Duodenal mucosa (tissue), 2 donors: ENCODE data around the gene EXOC3L4.

Experiments used
- H3K27ac ChIP-seq: one replicate; pipeline ENCODE4 v1.7.0; 2013; ENCODE audit warnings: low read depth, low read length
- H3K27me3 ChIP-seq, 2 donors: one replicate each; pipeline ENCODE4 v1.7.0; 2013; ENCODE audit warnings: low read length in 2 of 2, control low read depth in 1 of 2; ENCODE audit not compliant: insufficient read depth in 2 of 2, control insufficient read depth in 1 of 2
- H3K36me3 ChIP-seq, 2 donors: one replicate each; pipeline ENCODE4 v1.7.0; 2013; ENCODE audit warnings: low read length in 2 of 2, control low read depth in 1 of 2; ENCODE audit not compliant: insufficient read depth in 2 of 2, control insufficient read depth in 1 of 2
- H3K4me1 ChIP-seq, 2 donors: one replicate each; pipeline ENCODE4 v1.7.0; 2013; ENCODE audit warnings: low read length in 2 of 2, control low read depth in 1 of 2; ENCODE audit not compliant: insufficient read depth in 2 of 2, control insufficient read depth in 1 of 2
- H3K4me3 ChIP-seq, 2 donors: one replicate each; pipeline ENCODE4 v1.7.0; 2013; ENCODE audit warnings: low read length in 2 of 2, low read depth in 1 of 2
- H3K9ac ChIP-seq, 2 donors: one replicate each; pipeline ENCODE4 v1.7.0; 2013; ENCODE audit warnings: low read length in 2 of 2, low read depth in 1 of 2
- H3K9me3 ChIP-seq, 2 donors: one replicate each; pipeline ENCODE4 v1.7.0; 2013; ENCODE audit warnings: low read length in 2 of 2, control low read depth in 1 of 2; ENCODE audit not compliant: control insufficient read depth in 1 of 2

Gene EXOC3L4

GRCh38 chr14:103099733-103100280, 5.3 kb downstream of the EXOC3L4 start:
- H3K27ac ChIP-seq: no peak overlapping the region
- peaks cover 0 to 6% of the 10 kb centered on the region in 2 donors for H3K36me3 ChIP-seq
- H3K4me3 ChIP-seq: no peak overlapping the region
- H3K27me3 ChIP-seq: peaks cover 0 to 5% of the 10 kb centered on the region in 2 donors
- no peak overlapping the region for H3K9ac ChIP-seq
- H3K9me3 ChIP-seq: no peaks in the 10 kb centered on the region
- H3K4me1 ChIP-seq: peaks cover 50 to 62% of the 10 kb centered on the region in 2 donors

DNA sequence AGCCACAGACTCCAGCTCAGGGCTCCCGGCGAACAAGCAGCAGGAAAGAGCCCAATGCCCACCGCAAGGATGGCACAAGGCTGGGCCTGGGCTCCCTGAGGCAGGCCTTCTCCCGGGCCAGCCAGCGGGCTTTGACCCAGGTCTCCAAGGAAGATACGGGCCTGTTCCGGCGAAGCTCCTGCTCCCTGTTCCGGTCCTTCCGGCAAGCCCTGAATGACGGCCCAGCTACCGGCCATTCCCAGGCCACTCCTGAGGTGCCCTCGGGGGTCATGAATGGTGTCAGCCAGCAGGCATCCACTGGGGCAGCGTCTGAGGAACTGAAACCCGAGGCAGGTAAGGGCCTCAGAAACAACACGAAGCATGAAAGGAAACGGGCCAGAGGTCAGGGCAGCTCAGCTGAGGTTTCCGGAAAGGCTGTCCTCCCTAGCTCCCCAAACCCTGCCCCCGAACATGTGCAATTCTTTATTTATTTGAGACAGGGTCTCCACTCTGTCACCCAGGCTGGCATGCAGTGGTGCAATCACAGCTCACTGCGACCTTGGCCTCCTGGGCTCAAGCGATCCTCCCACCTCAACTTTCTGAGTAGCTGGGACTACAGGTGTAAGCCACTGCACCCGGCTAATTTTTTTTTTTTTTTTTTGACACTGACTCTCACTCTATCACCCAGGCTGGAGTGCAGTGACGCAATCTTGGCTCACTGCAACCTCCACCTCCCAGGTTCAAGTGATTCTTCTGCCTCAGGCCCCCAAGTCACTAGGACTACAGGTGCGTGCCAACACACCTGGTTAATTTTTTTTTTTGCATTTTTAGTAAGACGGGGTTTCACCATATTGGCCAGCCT, 6.0 kb downstream of the EXOC3L4 start:
- Histone ChIP-seq H3K36me3 (peaks cover 0 to 6% of the 10 kb centered on the region in 2 donors), H3K27me3 (peaks cover 0 to 5% of the 10 kb centered on the region in 2 donors), H3K4me1 (peaks cover 53 to 62% of the 10 kb centered on the region in 2 donors), H3K4me3 (no peak overlapping the region), H3K9ac (no peak overlapping the region), H3K9me3 (no peaks in the 10 kb centered on the region), H3K27ac (no peak overlapping the region)

DNA sequence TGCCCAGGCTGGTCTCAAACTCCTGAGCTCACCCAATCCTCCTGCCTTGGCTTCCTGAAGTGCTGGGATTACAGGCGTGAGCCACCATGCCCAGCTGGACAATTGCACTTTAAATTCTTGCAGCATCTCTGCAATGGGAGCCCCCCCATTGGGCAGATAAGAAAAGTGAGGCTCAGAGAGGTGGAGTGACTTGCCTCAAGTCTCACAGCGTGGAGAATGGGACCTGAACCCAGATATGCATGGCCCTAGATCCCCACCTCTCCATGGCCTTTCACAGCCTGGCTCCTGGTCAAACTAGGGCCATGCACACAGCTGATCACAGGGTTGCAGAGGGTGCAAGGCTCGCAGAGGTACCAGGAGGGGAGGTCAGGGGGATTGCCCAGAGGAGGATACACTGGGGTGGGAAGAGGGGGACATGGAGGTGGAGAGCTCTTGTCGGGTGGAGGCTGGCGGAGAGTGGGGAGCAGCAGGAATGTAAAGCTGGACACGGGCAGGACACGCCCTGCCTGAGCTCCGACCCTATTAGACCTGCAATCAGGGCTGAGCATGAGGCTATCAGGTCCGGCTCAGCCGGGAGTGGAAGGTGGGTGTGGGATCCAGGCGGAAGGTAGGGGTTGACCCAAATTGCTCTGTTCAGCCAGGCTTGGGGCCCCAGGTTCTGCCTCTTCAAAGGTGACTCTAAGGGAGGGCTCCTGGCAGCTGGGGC, 6.9 kb downstream of the EXOC3L4 start:
- Histone ChIP-seq H3K27ac (no peak overlapping the region), H3K27me3 (peaks cover 0 to 5% of the 10 kb centered on the region in 2 donors), H3K9ac (no peak overlapping the region), H3K36me3 (peaks cover 0 to 6% of the 10 kb centered on the region in 2 donors), H3K4me3 (no peak overlapping the region), H3K4me1 (peaks cover 50 to 62% of the 10 kb centered on the region in 2 donors), H3K9me3 (no peaks in the 10 kb centered on the region)

DNA sequence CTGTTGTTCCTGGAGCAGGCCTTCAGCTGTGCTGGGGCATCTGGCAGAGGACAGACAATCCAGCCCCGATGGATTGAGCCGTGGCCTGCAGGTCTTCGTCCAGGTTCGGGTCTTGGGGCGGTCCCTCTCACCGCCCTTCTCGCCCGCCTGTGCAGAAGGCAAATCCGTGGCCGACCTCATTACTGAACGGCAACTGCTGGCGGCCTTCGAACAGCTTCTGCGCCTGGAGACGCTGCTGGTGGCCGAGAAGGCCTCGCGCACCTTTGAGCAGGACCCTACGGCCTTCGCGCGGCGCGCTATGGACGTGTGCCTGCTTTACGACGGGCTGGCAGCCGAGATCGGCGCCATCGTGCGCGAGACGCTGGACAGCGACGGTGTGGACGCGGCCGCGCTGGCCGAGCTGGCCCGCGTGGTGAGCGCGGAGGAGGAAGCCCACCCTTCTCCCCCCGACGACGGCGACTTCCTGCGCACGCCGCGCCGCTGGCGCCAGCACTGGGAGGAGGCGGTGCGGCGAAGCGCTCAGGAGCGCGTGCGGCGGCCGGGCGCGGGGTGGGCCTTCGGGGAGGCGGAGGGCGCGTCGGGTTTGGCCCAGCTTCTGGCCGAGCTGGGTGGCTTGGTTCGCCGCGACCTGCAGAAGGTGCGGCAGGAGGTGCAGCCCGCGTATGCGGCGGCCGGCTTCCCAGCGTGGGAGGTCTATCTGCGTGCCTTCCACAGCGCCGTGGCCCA, 7.6 kb downstream of the EXOC3L4 start:
- Histone ChIP-seq H3K4me3 (no peak overlapping the region), H3K9me3 (no peaks in the 10 kb centered on the region), H3K9ac (no peak overlapping the region), H3K36me3 (peaks cover 0 to 6% of the 10 kb centered on the region in 2 donors), H3K4me1 (peaks cover 50 to 62% of the 10 kb centered on the region in 2 donors), H3K27me3 (peaks cover 0 to 5% of the 10 kb centered on the region in 2 donors), H3K27ac (no peak overlapping the region)

GRCh38 chr14:103102689-103103260, 8.2 kb downstream of the EXOC3L4 start:
- Histone ChIP-seq H3K4me3 (no peak overlapping the region), H3K9me3 (no peaks in the 10 kb centered on the region), H3K36me3 (peaks cover 0 to 6% of the 10 kb centered on the region in 2 donors), H3K4me1 (peaks cover 47 to 62% of the 10 kb centered on the region in 2 donors), H3K27ac (no peak overlapping the region), H3K27me3 (peaks cover 0 to 5% of the 10 kb centered on the region in 2 donors), H3K9ac (no peak overlapping the region)

DNA sequence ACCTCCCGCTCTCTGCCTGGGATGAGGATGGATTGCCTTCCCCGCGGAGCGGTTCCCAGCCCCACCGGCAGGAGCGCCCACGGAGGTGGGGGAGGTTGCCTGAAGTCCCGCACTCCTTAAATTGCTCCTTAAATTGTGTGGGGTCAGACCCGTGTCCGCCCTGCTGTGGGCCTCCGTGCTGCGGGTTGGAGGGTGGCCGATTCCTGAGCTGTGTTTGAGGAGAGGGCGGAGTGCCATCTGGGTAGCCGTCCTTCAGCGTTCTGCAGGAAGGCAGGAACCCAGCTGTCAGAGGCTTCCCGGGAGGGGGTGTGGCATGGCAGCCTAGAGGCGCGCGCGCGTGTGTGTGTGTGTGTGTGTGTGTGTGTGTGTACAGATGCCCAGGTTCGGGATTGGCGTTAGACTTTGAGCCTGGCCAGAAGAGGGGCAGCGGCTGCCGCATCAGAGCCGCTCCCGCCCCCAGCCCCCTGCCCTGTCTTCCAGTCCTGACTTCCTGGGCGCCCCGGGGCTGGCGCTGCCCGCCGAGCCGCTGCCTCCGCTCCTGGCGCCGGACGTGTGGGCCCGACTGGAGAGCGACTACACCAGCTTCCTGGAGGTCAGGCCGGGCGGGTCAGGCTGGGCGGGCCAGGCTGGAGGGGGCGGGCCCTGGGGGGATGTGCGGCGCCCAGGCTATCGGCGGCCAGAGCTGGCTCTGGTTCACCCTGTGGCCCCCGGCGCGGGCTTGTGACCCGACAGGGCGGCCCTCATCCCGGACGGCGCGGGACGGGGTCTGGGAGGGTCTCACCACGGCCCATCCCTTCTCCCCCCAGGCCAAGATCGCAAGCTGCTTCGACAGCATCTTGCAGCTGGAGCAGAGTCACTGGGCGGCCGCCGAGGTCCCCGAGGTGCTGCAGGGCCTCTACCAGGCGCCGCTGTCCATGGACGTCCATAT, 9.2 kb downstream of the EXOC3L4 start:
- H3K27me3 ChIP-seq: peaks cover 0 to 5% of the 10 kb centered on the region in 2 donors
- H3K4me3 ChIP-seq: peak overlapping the region; percentile 28 to 40
- H3K4me1 ChIP-seq: peaks cover 50 to 55% of the 10 kb centered on the region in 2 donors
- H3K27ac ChIP-seq: no peak overlapping the region
- no peaks in the 10 kb centered on the region for H3K9me3 ChIP-seq
- peaks cover 0 to 6% of the 10 kb centered on the region in 2 donors for H3K36me3 ChIP-seq
- H3K9ac ChIP-seq: no peak overlapping the region

GRCh38 chr14:103104389-103104653, 9.8 kb downstream of the EXOC3L4 start:
- Histone ChIP-seq H3K27ac (no peak overlapping the region), H3K9me3 (no peaks in the 10 kb centered on the region), H3K4me3 (peak overlapping the region in 1 of 2 donors; percentile 28), H3K4me1 (peaks cover 46 to 49% of the 10 kb centered on the region in 2 donors), H3K36me3 (peaks cover 0 to 6% of the 10 kb centered on the region in 2 donors), H3K9ac (no peak overlapping the region), H3K27me3 (peaks cover 0 to 5% of the 10 kb centered on the region in 2 donors)

GRCh38 chr14:103104654-103105452, 10.3 kb downstream of the EXOC3L4 start:
- H3K27me3 ChIP-seq: peaks cover 0 to 5% of the 10 kb centered on the region in 2 donors
- H3K27ac ChIP-seq: no peak overlapping the region
- H3K4me3 ChIP-seq: peak overlapping the region in 1 of 2 donors; percentile 21
- peaks cover 0 to 6% of the 10 kb centered on the region in 2 donors for H3K36me3 ChIP-seq
- no peak overlapping the region for H3K9ac ChIP-seq
- H3K4me1 ChIP-seq: peaks cover 42 to 44% of the 10 kb centered on the region in 2 donors
- no peaks in the 10 kb centered on the region for H3K9me3 ChIP-seq
